DMS53 treated with DMSO at 0.1 percent for 48 hours (cell line): ENCODE data around the gene HSD17B7.
"Not testable (repeated sequence)": the region's sequence is repeated elsewhere in the genome, so short reads cannot be mapped to it uniquely, and the experiment has no call there.

Source experiments
- DNase-seq: peaks from one replicate; lab custom pipeline; 2025; ENCODE audit not compliant: unreplicated experiment; lab: John Stamatoyannopoulos, UW

The HSD17B7 gene

GRCh38 chr1:162807503-162807902, 17.0 kb downstream of the HSD17B7 start:
- DNase-seq = not testable (repeated sequence)

- DNase-seq = not testable (repeated sequence)
Observed at GRCh38 chr1:162812357-162812756, 21.9 kb downstream of the HSD17B7 start.

- not testable (repeated sequence) for DNase-seq
Observed at GRCh38 chr1:162818136-162818535, 27.6 kb downstream of the HSD17B7 start.

- DNase-seq = not testable (repeated sequence)
Observed at GRCh38 chr1:162818666-162819065, 28.2 kb downstream of the HSD17B7 start.

GRCh38 chr1:162822391-162823200, 32.1 kb downstream of the HSD17B7 start:
- peak; percentile 34 for DNase-seq

- no peak for DNase-seq
Observed at GRCh38 chr1:162823231-162823630, 32.7 kb downstream of the HSD17B7 start.

GRCh38 chr1:162823771-162824525, 33.4 kb downstream of the HSD17B7 start:
- no peak for DNase-seq

GRCh38 chr1:162829268-162829667, 38.8 kb downstream of the HSD17B7 start:
- DNase-seq = no peak

- no peak for DNase-seq
Observed at GRCh38 chr1:162832470-162832869, 42.0 kb downstream of the HSD17B7 start.

GRCh38 chr1:162835157-162835899, 44.8 kb downstream of the HSD17B7 start:
- no peak for DNase-seq

GRCh38 chr1:162838863-162839262, 48.4 kb downstream of the HSD17B7 start:
- DNase-seq = no peak

- DNase-seq = no peak
Observed at GRCh38 chr1:162840250-162840839, 49.8 kb downstream of the HSD17B7 start.

GRCh38 chr1:162844153-162844552, 53.7 kb downstream of the HSD17B7 start:
- no peak for DNase-seq

GRCh38 chr1:162846256-162847212, 56.0 kb downstream of the HSD17B7 start:
- DNase-seq = no peak

GRCh38 chr1:162847839-162848453, 57.4 kb downstream of the HSD17B7 start:
- peak; percentile 30 for DNase-seq

GRCh38 chr1:162849711-162850110, 59.2 kb downstream of the HSD17B7 start:
- DNase-seq = no peak

- DNase-seq = no peak
Observed at GRCh38 chr1:162851341-162851740, 60.8 kb downstream of the HSD17B7 start.

- peak; percentile 88 for DNase-seq
Observed at GRCh38 chr1:162854245-162854882, 63.9 kb downstream of the HSD17B7 start.
